ENCODE data around the gene EFHD1. TPM values are rescaled to one million over a fixed set of nuclear protein-coding genes. Genes with fewer than 3 reads are reported as not detected.
"Not testable (repeated sequence)": the region's sequence is repeated elsewhere in the genome, so short reads cannot be mapped to it uniquely, and the experiment has no call there.

EFHD1 gene
- total RNA-seq, 1 donor from 2014 or later, result 2.7 TPM

GRCh38 chr2:232700154-232700553, 66.8 kb downstream of the EFHD1 start:
- H3K4me1 Mint-ChIP-seq (ENCODE audit: low read depth), result peaks cover 29% of the 10 kb centered on the region

GRCh38 chr2:232707076-232707475, 73.7 kb downstream of the EFHD1 start:
- no peak overlapping the region for H3K4me3 Mint-ChIP-seq (ENCODE audit: low read depth)
- peaks cover 23% of the 10 kb centered on the region for H3K36me3 Mint-ChIP-seq (ENCODE audit: insufficient read depth)
- peaks cover 1% of the 10 kb centered on the region for H3K4me1 Mint-ChIP-seq (ENCODE audit: low read depth)
- no peak overlapping the region for H3K27ac Mint-ChIP-seq
- TF ChIP-seq, protein P1, sequence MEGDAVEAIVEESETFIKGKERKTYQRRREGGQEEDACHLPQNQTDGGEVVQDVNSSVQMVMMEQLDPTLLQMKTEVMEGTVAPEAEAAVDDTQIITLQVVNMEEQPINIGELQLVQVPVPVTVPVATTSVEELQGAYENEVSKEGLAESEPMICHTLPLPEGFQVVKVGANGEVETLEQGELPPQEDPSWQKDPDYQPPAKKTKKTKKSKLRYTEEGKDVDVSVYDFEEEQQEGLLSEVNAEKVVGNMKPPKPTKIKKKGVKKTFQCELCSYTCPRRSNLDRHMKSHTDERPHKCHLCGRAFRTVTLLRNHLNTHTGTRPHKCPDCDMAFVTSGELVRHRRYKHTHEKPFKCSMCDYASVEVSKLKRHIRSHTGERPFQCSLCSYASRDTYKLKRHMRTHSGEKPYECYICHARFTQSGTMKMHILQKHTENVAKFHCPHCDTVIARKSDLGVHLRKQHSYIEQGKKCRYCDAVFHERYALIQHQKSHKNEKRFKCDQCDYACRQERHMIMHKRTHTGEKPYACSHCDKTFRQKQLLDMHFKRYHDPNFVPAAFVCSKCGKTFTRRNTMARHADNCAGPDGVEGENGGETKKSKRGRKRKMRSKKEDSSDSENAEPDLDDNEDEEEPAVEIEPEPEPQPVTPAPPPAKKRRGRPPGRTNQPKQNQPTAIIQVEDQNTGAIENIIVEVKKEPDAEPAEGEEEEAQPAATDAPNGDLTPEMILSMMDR (IDR thresholded peaks at IDR 0.05; ENCODE audit: unreplicated experiment), result no peak
- H3K9me3 Mint-ChIP-seq (ENCODE audit: low read depth), result no peaks in the 10 kb centered on the region
- DNase-seq (ENCODE audit: low spot score, unreplicated experiment), result no peak
- H3K27me3 Mint-ChIP-seq, result no peaks in the 10 kb centered on the region

More at GRCh38 chr2:232700154-232700553, 66.8 kb downstream of the EFHD1 start:
- H3K27me3 Mint-ChIP-seq, result no peaks in the 10 kb centered on the region
- peak overlapping the region; percentile 36 for H3K4me3 Mint-ChIP-seq (ENCODE audit: low read depth)
- H3K36me3 Mint-ChIP-seq (ENCODE audit: insufficient read depth), result peaks cover 14% of the 10 kb centered on the region
- TF ChIP-seq, protein P1 (IDR thresholded peaks at IDR 0.05; ENCODE audit: unreplicated experiment), result no peak
- H3K27ac Mint-ChIP-seq, result peak overlapping the region; percentile 46
- H3K9me3 Mint-ChIP-seq (ENCODE audit: low read depth), result no peaks in the 10 kb centered on the region
- DNase-seq (ENCODE audit: low spot score, unreplicated experiment), result no peak

DNA sequence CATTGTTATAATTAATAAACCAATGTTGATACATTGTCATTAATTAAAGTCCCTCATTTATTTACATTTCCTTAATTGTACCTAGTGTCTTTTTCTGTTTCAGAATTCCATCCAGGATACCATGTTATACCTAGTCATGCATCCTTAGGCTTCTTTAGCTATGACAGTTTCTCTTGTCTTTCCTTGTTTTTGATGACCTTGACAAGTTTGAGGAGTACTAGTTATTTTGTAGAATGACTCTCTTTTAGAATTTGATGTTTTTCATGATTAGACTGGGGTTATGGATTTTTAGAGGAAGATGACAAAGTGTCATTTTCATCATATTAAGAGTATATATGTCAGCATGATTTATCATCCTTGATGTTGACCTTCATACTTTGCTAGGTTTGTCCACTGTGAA, 80.1 kb downstream of the EFHD1 start:
- H3K27ac Mint-ChIP-seq, result no peak overlapping the region
- peaks cover 9% of the 10 kb centered on the region for H3K4me1 Mint-ChIP-seq (ENCODE audit: low read depth)
- no peaks in the 10 kb centered on the region for H3K27me3 Mint-ChIP-seq
- no peaks in the 10 kb centered on the region for H3K9me3 Mint-ChIP-seq (ENCODE audit: low read depth)
- DNase-seq (ENCODE audit: low spot score, unreplicated experiment), result no peak
- TF ChIP-seq, protein P1 (IDR thresholded peaks at IDR 0.05; ENCODE audit: unreplicated experiment), result no peak
- peaks cover 26% of the 10 kb centered on the region for H3K36me3 Mint-ChIP-seq (ENCODE audit: insufficient read depth)
- no peak overlapping the region for H3K4me3 Mint-ChIP-seq (ENCODE audit: low read depth)

DNA sequence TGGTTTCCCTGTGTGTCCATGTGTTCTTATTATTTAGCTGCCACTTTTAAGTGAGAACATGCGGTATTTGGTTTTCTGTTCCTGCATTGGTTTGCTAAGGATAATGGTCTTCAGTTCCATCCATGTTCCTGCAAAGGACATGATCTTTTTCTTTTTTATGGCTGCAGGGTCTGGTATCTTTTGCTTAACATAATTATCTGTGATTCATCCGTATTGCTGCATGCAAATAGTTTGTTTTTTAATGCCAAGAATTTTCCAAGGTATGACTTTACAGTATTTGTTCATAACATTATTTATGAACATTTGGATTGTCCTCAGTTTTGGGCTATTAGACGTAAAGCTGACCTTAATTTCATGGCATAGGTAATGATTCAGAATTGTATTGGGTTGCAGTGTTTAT, 81.6 kb downstream of the EFHD1 start:
- no peaks in the 10 kb centered on the region for H3K9me3 Mint-ChIP-seq (ENCODE audit: low read depth)

GRCh38 chr2:232720056-232720455, 86.7 kb downstream of the EFHD1 start:
- H3K4me3 Mint-ChIP-seq (ENCODE audit: low read depth); H3K27me3 Mint-ChIP-seq; DNase-seq (ENCODE audit: low spot score, unreplicated experiment); H3K4me1 Mint-ChIP-seq (ENCODE audit: low read depth); H3K9me3 Mint-ChIP-seq (ENCODE audit: low read depth); H3K27ac Mint-ChIP-seq: not testable (repeated sequence)
- H3K36me3 Mint-ChIP-seq (ENCODE audit: insufficient read depth), result peaks cover 33% of the 10 kb centered on the region

More for the DNA sequence above, 81.6 kb downstream of the EFHD1 start:
- Mint-ChIP-seq H3K36me3 (ENCODE audit: insufficient read depth) (peaks cover 37% of the 10 kb centered on the region), H3K4me1 (ENCODE audit: low read depth) (peaks cover 9% of the 10 kb centered on the region), H3K27me3 (no peaks in the 10 kb centered on the region), H3K27ac (no peak overlapping the region), H3K4me3 (ENCODE audit: low read depth) (no peak overlapping the region)
- DNase-seq (ENCODE audit: low spot score, unreplicated experiment), result no peak
- TF ChIP-seq, protein P1 (IDR thresholded peaks at IDR 0.05; ENCODE audit: unreplicated experiment), result no peak

GRCh38 chr2:232721261-232721660, 87.9 kb downstream of the EFHD1 start:
- H3K4me1 Mint-ChIP-seq (ENCODE audit: low read depth), result peaks cover 3% of the 10 kb centered on the region
- H3K36me3 Mint-ChIP-seq (ENCODE audit: insufficient read depth), result peaks cover 39% of the 10 kb centered on the region
- no peak overlapping the region for H3K4me3 Mint-ChIP-seq (ENCODE audit: low read depth)
- no peaks in the 10 kb centered on the region for H3K27me3 Mint-ChIP-seq
- DNase-seq (ENCODE audit: low spot score, unreplicated experiment), result no peak
- no peaks in the 10 kb centered on the region for H3K9me3 Mint-ChIP-seq (ENCODE audit: low read depth)
- TF ChIP-seq, protein P1 (IDR thresholded peaks at IDR 0.05; ENCODE audit: unreplicated experiment), result no peak
- H3K27ac Mint-ChIP-seq, result no peak overlapping the region
